ENCODE data around the gene PALLD. TPM values are rescaled to one million over a fixed set of nuclear protein-coding genes. Genes with fewer than 3 reads are reported as not detected.

Gene PALLD
- total RNA-seq, 1 donor from 2014 or later = 396 TPM

DNA sequence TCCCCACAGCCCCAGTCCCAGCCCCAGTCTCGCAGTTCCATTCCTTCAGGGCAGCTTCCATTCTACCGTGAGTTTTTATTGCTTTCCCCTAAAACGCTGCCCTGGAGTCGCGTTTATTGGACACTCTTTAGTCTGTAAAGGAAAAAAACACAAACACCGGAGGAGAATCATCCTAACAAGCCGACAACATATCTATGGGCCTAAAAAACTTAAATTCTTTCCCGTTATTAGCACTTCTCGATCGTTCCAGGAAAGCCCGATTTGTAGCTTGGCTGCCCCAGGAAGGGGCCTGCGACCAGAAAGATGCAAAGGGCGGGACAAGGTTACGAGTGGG, 334.7 kb downstream of the PALLD start:
- Mint-ChIP-seq H3K27ac (ENCODE audit: unreplicated experiment) (peak overlapping the region; percentile 90), H3K9me3 (ENCODE audit: unreplicated experiment) (no peaks in the 10 kb centered on the region), H3K36me3 (ENCODE audit: unreplicated experiment) (peaks cover 26% of the 10 kb centered on the region), H3K4me3 (ENCODE audit: unreplicated experiment) (peak overlapping the region; percentile 87), H3K27me3 (ENCODE audit: unreplicated experiment) (no peaks in the 10 kb centered on the region), H3K4me1 (ENCODE audit: unreplicated experiment) (peaks cover 53% of the 10 kb centered on the region)
- DNase-seq (ENCODE audit: extremely low spot score, unreplicated experiment) = no peak
- TF ChIP-seq CTCF (IDR thresholded peaks at IDR 0.05) = no peak

- Mint-ChIP-seq H3K36me3 (ENCODE audit: unreplicated experiment) (peaks cover 22% of the 10 kb centered on the region), H3K9me3 (ENCODE audit: unreplicated experiment) (no peaks in the 10 kb centered on the region), H3K27me3 (ENCODE audit: unreplicated experiment) (no peaks in the 10 kb centered on the region), H3K27ac (ENCODE audit: unreplicated experiment) (peak overlapping the region; percentile 90), H3K4me1 (ENCODE audit: unreplicated experiment) (peaks cover 50% of the 10 kb centered on the region), H3K4me3 (ENCODE audit: unreplicated experiment) (peak overlapping the region; percentile 87)
- TF ChIP-seq CTCF (IDR thresholded peaks at IDR 0.05) = no peak
- DNase-seq (ENCODE audit: extremely low spot score, unreplicated experiment) = peak; percentile 89
Measured at GRCh38 chr4:168831919-168832762, 335.3 kb downstream of the PALLD start.

DNA sequence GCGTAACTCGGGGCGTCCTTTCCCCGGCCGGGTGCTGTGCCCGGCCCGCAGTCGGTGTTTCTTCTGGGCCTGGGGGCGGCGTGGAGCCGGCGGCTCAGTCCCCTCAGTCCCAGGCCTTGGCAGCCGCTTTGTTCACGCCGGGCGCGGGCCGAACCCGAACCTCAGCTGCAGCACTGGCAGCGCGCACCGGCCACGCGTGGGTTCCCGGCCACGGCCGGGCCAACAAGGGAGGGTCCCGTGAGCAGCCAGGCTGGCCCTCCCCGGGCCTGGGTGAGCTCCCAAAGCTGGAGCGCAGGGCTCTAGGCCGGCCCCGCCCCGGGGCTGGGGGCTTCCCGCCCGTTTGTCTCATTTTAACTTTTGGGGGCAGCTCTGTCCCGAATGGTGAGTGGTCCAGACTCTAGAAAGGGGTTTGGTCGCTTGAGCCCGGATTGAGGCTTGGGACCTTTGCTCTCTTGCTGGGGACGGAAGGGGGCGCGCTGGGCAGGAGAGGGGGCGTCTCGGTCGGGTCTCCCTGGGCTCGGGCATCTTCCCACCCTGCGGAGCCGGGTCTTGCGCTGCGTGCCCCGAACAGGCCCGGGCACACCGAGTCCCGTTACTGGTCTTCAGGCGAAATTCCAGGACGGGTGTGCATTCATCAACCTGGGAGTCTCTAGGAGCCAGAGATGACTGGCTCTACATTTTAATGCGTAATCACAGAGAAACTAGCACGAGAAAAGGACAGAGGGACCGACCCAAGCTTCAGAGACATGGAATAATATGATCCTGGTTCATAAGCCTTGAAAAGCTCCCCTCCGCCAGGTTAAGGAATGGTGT, 336.1 kb downstream of the PALLD start:
- Mint-ChIP-seq H3K9me3 (ENCODE audit: unreplicated experiment) (no peaks in the 10 kb centered on the region), H3K4me1 (ENCODE audit: unreplicated experiment) (peaks cover 55% of the 10 kb centered on the region), H3K4me3 (ENCODE audit: unreplicated experiment) (peak overlapping the region; percentile 87), H3K36me3 (ENCODE audit: unreplicated experiment) (peaks cover 26% of the 10 kb centered on the region), H3K27me3 (ENCODE audit: unreplicated experiment) (no peaks in the 10 kb centered on the region), H3K27ac (ENCODE audit: unreplicated experiment) (peak overlapping the region; percentile 95)
- peak; percentile 84 for DNase-seq (ENCODE audit: extremely low spot score, unreplicated experiment)
- peak; percentile 35 for TF ChIP-seq CTCF (IDR thresholded peaks at IDR 0.05)

GRCh38 chr4:168833881-168834280, 337.0 kb downstream of the PALLD start:
- Mint-ChIP-seq H3K36me3 (ENCODE audit: unreplicated experiment) (peaks cover 29% of the 10 kb centered on the region), H3K4me1 (ENCODE audit: unreplicated experiment) (peaks cover 60% of the 10 kb centered on the region), H3K27ac (ENCODE audit: unreplicated experiment) (peak overlapping the region; percentile 95)

More at GRCh38 chr4:168833881-168834280, 337.0 kb downstream of the PALLD start:
- no peak for DNase-seq (ENCODE audit: extremely low spot score, unreplicated experiment)
- Mint-ChIP-seq H3K4me3 (ENCODE audit: unreplicated experiment) (peak overlapping the region; percentile 87), H3K9me3 (ENCODE audit: unreplicated experiment) (no peaks in the 10 kb centered on the region), H3K27me3 (ENCODE audit: unreplicated experiment) (no peaks in the 10 kb centered on the region)
- no peak for TF ChIP-seq CTCF (IDR thresholded peaks at IDR 0.05)

Measured in osteocyte (in vitro differentiated cells).